CD4-positive, alpha-beta T cell treated with Interferon gamma for 1 hour (primary cell): Measurements from ENCODE around the gene KRTAP10-1.

Experiments
- DNase-seq: peaks from one replicate; pipeline ENCODE4 v3.0.0-alpha.2; 2020

KRTAP10-1 gene

GRCh38 chr21:44547656-44548331 lies 7.8 kb upstream of the KRTAP10-1 start:
- peak; percentile 35 for DNase-seq

- DNase-seq, result no peak
Observed at GRCh38 chr21:44544566-44544965, 4.6 kb upstream of the KRTAP10-1 start.

GRCh38 chr21:44542716-44543115 lies 2.7 kb upstream of the KRTAP10-1 start:
- no peak for DNase-seq

- no peak for DNase-seq
Observed at GRCh38 chr21:44540741-44541288, 820 bp upstream of the KRTAP10-1 start.

- DNase-seq, result no peak
Observed at GRCh38 chr21:44539046-44539445, 949 bp downstream of the KRTAP10-1 start.

- DNase-seq, result no peak
Observed at GRCh38 chr21:44537930-44538911, 1.8 kb downstream of the KRTAP10-1 start.

GRCh38 chr21:44535963-44536362 lies 4.0 kb downstream of the KRTAP10-1 start:
- DNase-seq, result no peak

GRCh38 chr21:44534688-44535087 lies 5.3 kb downstream of the KRTAP10-1 start:
- DNase-seq, result no peak

- DNase-seq, result no peak
Observed at GRCh38 chr21:44533891-44534627, 5.9 kb downstream of the KRTAP10-1 start.

- DNase-seq, result no peak
Observed at GRCh38 chr21:44533121-44533890, 6.7 kb downstream of the KRTAP10-1 start.

GRCh38 chr21:44532712-44533111 lies 7.3 kb downstream of the KRTAP10-1 start:
- DNase-seq, result no peak

- DNase-seq, result no peak
Observed at GRCh38 chr21:44531606-44532564, 8.1 kb downstream of the KRTAP10-1 start.

- no peak for DNase-seq
Observed at GRCh38 chr21:44530903-44531605, 8.9 kb downstream of the KRTAP10-1 start.

GRCh38 chr21:44530221-44530902 lies 9.6 kb downstream of the KRTAP10-1 start:
- no peak for DNase-seq

- DNase-seq, result no peak
Observed at GRCh38 chr21:44529503-44530125, 10.4 kb downstream of the KRTAP10-1 start.

- no peak for DNase-seq
Observed at GRCh38 chr21:44529011-44529421, 11.0 kb downstream of the KRTAP10-1 start.

GRCh38 chr21:44528634-44528995 lies 11.4 kb downstream of the KRTAP10-1 start:
- no peak for DNase-seq

GRCh38 chr21:44527983-44528633 lies 11.9 kb downstream of the KRTAP10-1 start:
- no peak for DNase-seq
